Measurements from ENCODE around the gene RELL1.

- no peak for TF ChIP-seq CTCF (IDR thresholded peaks at IDR 0.05; ENCODE audit: low read depth, low read length, poor library complexity, severe bottlenecking)
- TF ChIP-seq EZH2phosphoT487 (IDR thresholded peaks at IDR 0.05; ENCODE audit: borderline replicate concordance, low read length), result no peak
Measured at GRCh38 chr4:37641886-37642849, 44.0 kb downstream of the RELL1 start.
